Liver (tissue), 9 donors: ENCODE measurements around the gene AATF. TPM values are rescaled to one million over a fixed set of nuclear protein-coding genes. Genes with fewer than 3 reads are reported as not detected.

ENCODE experiments used
- DNase-seq: peaks from one replicate; pipeline ENCODE4 v3.0.0-alpha.2; 2017; ENCODE audit warnings: low spot score
- H3K27ac ChIP-seq, 2 donors: one replicate each; pipeline ENCODE4 v1.7.0; 2013; ENCODE audit warnings: inconsistent platforms in 2 of 2, low read length in 2 of 2, control low read depth in 1 of 2, low read depth in 1 of 2, mild to moderate bottlenecking in 1 of 2
- H3K27me3 ChIP-seq, 4 donors: one replicate each; pipeline versions ENCODE4 v1.6.1 to v1.7.0; 2013; ENCODE audit warnings: low read length in 3 of 4, inconsistent platforms in 1 of 4, mild to moderate bottlenecking in 1 of 4, moderate library complexity in 1 of 4; ENCODE audit not compliant: control insufficient read depth in 4 of 4, insufficient read depth in 4 of 4
- H3K36me3 ChIP-seq, 4 donors: one replicate each; pipeline versions ENCODE4 v1.6.1 to v1.7.0; 2013; ENCODE audit warnings: low read length in 3 of 4, mild to moderate bottlenecking in 3 of 4, low read depth in 1 of 4, moderate library complexity in 1 of 4; ENCODE audit not compliant: control insufficient read depth in 4 of 4, insufficient read depth in 3 of 4
- H3K4me1 ChIP-seq, 4 donors: one replicate each; pipeline versions ENCODE4 v1.6.1 to v1.7.0; 2013; ENCODE audit warnings: low read length in 3 of 4, mild to moderate bottlenecking in 3 of 4, moderate library complexity in 1 of 4; ENCODE audit not compliant: control insufficient read depth in 4 of 4, insufficient read depth in 4 of 4
- H3K4me3 ChIP-seq, 3 donors: one replicate each; pipeline versions ENCODE4 v1.6.1 to v1.7.0; 2013; ENCODE audit warnings: low read length in 3 of 3, control low read depth in 1 of 3, low read depth in 1 of 3, mild to moderate bottlenecking in 1 of 3
- H3K9ac ChIP-seq, 2 donors: one replicate each; pipeline ENCODE4 v1.7.0; 2013; ENCODE audit warnings: low read length in 2 of 2, mild to moderate bottlenecking in 2 of 2, moderate library complexity in 2 of 2, control low read depth in 1 of 2, low read depth in 1 of 2
- H3K9me3 ChIP-seq, 4 donors: one replicate each; pipeline versions ENCODE4 v1.6.1 to v1.7.0; 2013; ENCODE audit warnings: low read length in 3 of 4; ENCODE audit not compliant: control insufficient read depth in 4 of 4
- EGR1 ChIP-seq, 2 donors: IDR thresholded peaks; 2 replicates each; pipeline ENCODE4 v1.6.1; 2016 to 2018; ENCODE audit warnings: antibody characterized with exemption in 2 of 2, low read depth in 2 of 2
- FOXA1 ChIP-seq: IDR thresholded peaks from 2 replicates; pipeline ENCODE4 v1.6.1; 2016; ENCODE audit warnings: antibody characterized with exemption
- GABPA ChIP-seq, 2 donors: IDR thresholded peaks in 1 of 2; conservative IDR thresholded peaks in 1 of 2; 2 replicates each; pipeline ENCODE4 v1.6.1; 2016; ENCODE audit warnings: antibody characterized with exemption in 2 of 2, mild to moderate bottlenecking in 1 of 2, moderate library complexity in 1 of 2
- HNF4A ChIP-seq, 2 donors: conservative IDR thresholded peaks; 2 replicates each; pipeline ENCODE4 v1.6.1; 2016; ENCODE audit warnings: antibody characterized with exemption in 2 of 2, mild to moderate bottlenecking in 2 of 2
- JUND ChIP-seq, 2 donors: IDR thresholded peaks; 2 replicates each; pipeline ENCODE4 v1.6.1; 2016; ENCODE audit warnings: antibody characterized with exemption in 2 of 2
- NR2F2 ChIP-seq: IDR thresholded peaks from 2 replicates; pipeline ENCODE4 v1.6.1; 2016; ENCODE audit warnings: antibody characterized with exemption
- RXRA ChIP-seq, 2 donors: IDR thresholded peaks; 2 replicates each; pipeline ENCODE4 v1.6.1; 2017 to 2018; ENCODE audit warnings: antibody characterized with exemption in 2 of 2, mild to moderate bottlenecking in 1 of 2
- SP1 ChIP-seq: IDR thresholded peaks from 2 replicates; pipeline ENCODE4 v1.6.1; 2018; ENCODE audit warnings: antibody characterized with exemption, mild to moderate bottlenecking
- YY1 ChIP-seq: IDR thresholded peaks from 2 replicates; pipeline ENCODE4 v1.6.1; 2016; ENCODE audit warnings: antibody characterized with exemption, mild to moderate bottlenecking
- WGBS: extraction: QIAGEN DNeasy Blood & Tissue Kit; methylation state at CpG from one replicate; pipeline ENCODE4 v1.1.7; 2013; 5-methylcytosine and 5-hydroxymethylcytosine counted together
- polyA plus RNA-seq, 2 donors: library from polyadenylated mRNA; stranded (reverse) in 1 of 2; unstranded in 1 of 2; fragments of 200-250 nt in 1 of 2; fragments of >200 nt in 1 of 2; fragmentation: Nextera tagmentation in 1 of 2; extraction: Ambion mirVana in 1 of 2; gene quantifications; one replicate each; pipeline versions ENCODE4 v1.2.1 to v1.2.3, GENCODE V29; 2013 to 2015
- total RNA-seq, 2 donors: library from RNA; depleted of rRNA; stranded (reverse); fragments of >200 nt; gene quantifications; one replicate each; pipeline ENCODE4 v1.2.3, GENCODE V29; 2014
- TF ChIP-seq, protein P1 (sequence below): IDR thresholded peaks from 2 replicates; pipeline ENCODE4 v1.6.1; 2016; ENCODE audit warnings: antibody characterized with exemption
- TF ChIP-seq, protein P2 (sequence below): fragments of 150-350 bp; IDR thresholded peaks from 2 replicates; pipeline ENCODE4 v1.5.1; 2017; ENCODE audit warnings: improper control_type of control experiment, low read depth, low read length; ENCODE audit not compliant: missing input control
- TF ChIP-seq, protein P3 (sequence below): IDR thresholded peaks from 2 replicates; pipeline ENCODE4 v1.6.1; 2016; ENCODE audit warnings: antibody characterized with exemption
- TF ChIP-seq, protein P4 (sequence below): IDR thresholded peaks from 2 replicates; pipeline ENCODE4 v1.6.1; 2016; ENCODE audit warnings: antibody characterized with exemption, mild to moderate bottlenecking
- donor health status: healthy.
- donor health status: healthy.
- donor health status: healthy.
- donor health status: healthy.
- donor health status: healthy.

The AATF gene
- total and polyA plus RNA-seq, 4 donors, result 10.8 to 16.9 (median 13.4) TPM

DNA sequence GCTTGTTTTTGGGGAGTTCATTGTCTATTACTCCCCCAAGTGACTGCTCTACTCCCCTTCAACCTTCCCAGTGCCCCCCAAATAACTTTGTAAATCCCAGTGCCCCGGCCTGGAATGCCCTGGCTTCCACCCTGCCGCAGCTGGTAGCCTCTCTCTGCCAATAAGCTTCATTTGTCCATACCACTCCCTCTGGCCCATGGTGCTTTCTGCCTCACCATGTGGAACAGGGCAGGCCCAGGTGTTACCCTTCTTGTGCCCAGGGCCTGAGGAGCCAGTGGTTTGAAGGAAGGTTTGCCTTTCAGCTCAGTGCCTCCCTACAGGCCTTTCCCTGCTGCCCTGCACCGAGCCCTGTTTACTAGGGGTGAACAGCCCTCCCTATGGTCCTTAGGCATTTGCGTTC is 134.2 kb downstream of the AATF start:
- H3K4me3 ChIP-seq, result no peak overlapping the region
- peaks cover 3 to 27% (median 18%) of the 10 kb centered on the region in 4 donors for H3K36me3 ChIP-seq
- H3K27ac ChIP-seq, result no peak overlapping the region
- H3K27me3 ChIP-seq, result no peaks in the 10 kb centered on the region
- WGBS, result 96% methylated on average over 4 of the region's 4 CpGs
- no peak for DNase-seq
- H3K9ac ChIP-seq, result no peak overlapping the region
- H3K4me1 ChIP-seq, result no peaks in the 10 kb centered on the region
- TF ChIP-seq, protein P1, sequence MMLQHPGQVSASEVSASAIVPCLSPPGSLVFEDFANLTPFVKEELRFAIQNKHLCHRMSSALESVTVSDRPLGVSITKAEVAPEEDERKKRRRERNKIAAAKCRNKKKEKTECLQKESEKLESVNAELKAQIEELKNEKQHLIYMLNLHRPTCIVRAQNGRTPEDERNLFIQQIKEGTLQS, result no peak
- TF ChIP-seq, protein P2, sequence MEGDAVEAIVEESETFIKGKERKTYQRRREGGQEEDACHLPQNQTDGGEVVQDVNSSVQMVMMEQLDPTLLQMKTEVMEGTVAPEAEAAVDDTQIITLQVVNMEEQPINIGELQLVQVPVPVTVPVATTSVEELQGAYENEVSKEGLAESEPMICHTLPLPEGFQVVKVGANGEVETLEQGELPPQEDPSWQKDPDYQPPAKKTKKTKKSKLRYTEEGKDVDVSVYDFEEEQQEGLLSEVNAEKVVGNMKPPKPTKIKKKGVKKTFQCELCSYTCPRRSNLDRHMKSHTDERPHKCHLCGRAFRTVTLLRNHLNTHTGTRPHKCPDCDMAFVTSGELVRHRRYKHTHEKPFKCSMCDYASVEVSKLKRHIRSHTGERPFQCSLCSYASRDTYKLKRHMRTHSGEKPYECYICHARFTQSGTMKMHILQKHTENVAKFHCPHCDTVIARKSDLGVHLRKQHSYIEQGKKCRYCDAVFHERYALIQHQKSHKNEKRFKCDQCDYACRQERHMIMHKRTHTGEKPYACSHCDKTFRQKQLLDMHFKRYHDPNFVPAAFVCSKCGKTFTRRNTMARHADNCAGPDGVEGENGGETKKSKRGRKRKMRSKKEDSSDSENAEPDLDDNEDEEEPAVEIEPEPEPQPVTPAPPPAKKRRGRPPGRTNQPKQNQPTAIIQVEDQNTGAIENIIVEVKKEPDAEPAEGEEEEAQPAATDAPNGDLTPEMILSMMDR, result no peak
- TF ChIP-seq HNF4A (conservative IDR thresholded peaks at IDR 0.05) (no peak), JUND (IDR thresholded peaks at IDR 0.05) (no peak), GABPA (IDR thresholded peaks at IDR 0.05 in 1 of 2, conservative IDR thresholded peaks at IDR 0.05 in 1 of 2) (no peak), EGR1 (IDR thresholded peaks at IDR 0.05; ENCODE audit: low read depth in 2 of 2) (no peak), YY1 (no peak), NR2F2 (no peak), SP1 (no peak), RXRA (IDR thresholded peaks at IDR 0.05) (no peak)
- TF ChIP-seq, protein P3, sequence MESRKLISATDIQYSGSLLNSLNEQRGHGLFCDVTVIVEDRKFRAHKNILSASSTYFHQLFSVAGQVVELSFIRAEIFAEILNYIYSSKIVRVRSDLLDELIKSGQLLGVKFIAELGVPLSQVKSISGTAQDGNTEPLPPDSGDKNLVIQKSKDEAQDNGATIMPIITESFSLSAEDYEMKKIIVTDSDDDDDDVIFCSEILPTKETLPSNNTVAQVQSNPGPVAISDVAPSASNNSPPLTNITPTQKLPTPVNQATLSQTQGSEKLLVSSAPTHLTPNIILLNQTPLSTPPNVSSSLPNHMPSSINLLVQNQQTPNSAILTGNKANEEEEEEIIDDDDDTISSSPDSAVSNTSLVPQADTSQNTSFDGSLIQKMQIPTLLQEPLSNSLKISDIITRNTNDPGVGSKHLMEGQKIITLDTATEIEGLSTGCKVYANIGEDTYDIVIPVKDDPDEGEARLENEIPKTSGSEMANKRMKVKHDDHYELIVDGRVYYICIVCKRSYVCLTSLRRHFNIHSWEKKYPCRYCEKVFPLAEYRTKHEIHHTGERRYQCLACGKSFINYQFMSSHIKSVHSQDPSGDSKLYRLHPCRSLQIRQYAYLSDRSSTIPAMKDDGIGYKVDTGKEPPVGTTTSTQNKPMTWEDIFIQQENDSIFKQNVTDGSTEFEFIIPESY, result no peak
- TF ChIP-seq, protein P4, sequence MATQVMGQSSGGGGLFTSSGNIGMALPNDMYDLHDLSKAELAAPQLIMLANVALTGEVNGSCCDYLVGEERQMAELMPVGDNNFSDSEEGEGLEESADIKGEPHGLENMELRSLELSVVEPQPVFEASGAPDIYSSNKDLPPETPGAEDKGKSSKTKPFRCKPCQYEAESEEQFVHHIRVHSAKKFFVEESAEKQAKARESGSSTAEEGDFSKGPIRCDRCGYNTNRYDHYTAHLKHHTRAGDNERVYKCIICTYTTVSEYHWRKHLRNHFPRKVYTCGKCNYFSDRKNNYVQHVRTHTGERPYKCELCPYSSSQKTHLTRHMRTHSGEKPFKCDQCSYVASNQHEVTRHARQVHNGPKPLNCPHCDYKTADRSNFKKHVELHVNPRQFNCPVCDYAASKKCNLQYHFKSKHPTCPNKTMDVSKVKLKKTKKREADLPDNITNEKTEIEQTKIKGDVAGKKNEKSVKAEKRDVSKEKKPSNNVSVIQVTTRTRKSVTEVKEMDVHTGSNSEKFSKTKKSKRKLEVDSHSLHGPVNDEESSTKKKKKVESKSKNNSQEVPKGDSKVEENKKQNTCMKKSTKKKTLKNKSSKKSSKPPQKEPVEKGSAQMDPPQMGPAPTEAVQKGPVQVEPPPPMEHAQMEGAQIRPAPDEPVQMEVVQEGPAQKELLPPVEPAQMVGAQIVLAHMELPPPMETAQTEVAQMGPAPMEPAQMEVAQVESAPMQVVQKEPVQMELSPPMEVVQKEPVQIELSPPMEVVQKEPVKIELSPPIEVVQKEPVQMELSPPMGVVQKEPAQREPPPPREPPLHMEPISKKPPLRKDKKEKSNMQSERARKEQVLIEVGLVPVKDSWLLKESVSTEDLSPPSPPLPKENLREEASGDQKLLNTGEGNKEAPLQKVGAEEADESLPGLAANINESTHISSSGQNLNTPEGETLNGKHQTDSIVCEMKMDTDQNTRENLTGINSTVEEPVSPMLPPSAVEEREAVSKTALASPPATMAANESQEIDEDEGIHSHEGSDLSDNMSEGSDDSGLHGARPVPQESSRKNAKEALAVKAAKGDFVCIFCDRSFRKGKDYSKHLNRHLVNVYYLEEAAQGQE, result no peak
- H3K9me3 ChIP-seq, result no peaks in the 10 kb centered on the region

DNA sequence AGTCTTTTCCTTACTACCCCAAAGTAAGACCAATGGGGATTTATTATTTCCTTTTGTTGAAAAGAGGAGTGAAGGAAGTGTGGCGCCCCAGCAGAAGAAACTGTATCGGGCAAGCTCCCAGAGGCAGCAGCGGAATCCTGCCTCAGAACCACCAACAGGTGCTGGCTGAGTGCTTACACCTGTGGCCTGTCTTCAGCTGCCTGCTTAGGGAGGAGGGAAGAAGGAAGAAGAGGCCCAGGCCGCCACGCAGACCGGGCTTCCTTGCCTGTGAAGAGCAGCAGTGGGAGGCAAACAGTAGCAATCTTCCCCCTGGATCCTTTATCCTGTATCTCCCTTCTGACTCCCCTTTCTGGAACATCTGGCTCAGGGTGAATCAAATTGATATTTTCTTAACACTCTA is 134.7 kb downstream of the AATF start:
- no peaks in the 10 kb centered on the region for H3K9me3 ChIP-seq
- H3K36me3 ChIP-seq, result peaks cover 3 to 31% (median 18%) of the 10 kb centered on the region in 4 donors
- no peaks in the 10 kb centered on the region for H3K27me3 ChIP-seq
- no peak overlapping the region for H3K9ac ChIP-seq
- WGBS, result 84% methylated on average over 6 of the region's 6 CpGs
- no peaks in the 10 kb centered on the region for H3K4me1 ChIP-seq
- TF ChIP-seq EGR1 (IDR thresholded peaks at IDR 0.05; ENCODE audit: low read depth in 2 of 2), result no peak
- no peak for TF ChIP-seq RXRA (IDR thresholded peaks at IDR 0.05)
- TF ChIP-seq, protein P1, result no peak
- TF ChIP-seq, protein P2, result no peak
- TF ChIP-seq FOXA1, result no peak
- TF ChIP-seq GABPA (IDR thresholded peaks at IDR 0.05 in 1 of 2, conservative IDR thresholded peaks at IDR 0.05 in 1 of 2), result no peak
- TF ChIP-seq NR2F2, result no peak
- no peak for TF ChIP-seq JUND (IDR thresholded peaks at IDR 0.05)
- no peak for TF ChIP-seq SP1
- no peak for DNase-seq
- no peak overlapping the region for H3K4me3 ChIP-seq
- no peak overlapping the region for H3K27ac ChIP-seq
